GM21447 (cell line): ENCODE results near the gene PDE10A.

Experiments
- ATAC-seq: cut with Tn5 transposase; IDR thresholded peaks from one replicate; pipeline ENCODE4 v1.9.1; 2021; ENCODE audit not compliant: unreplicated experiment

Gene PDE10A

DNA sequence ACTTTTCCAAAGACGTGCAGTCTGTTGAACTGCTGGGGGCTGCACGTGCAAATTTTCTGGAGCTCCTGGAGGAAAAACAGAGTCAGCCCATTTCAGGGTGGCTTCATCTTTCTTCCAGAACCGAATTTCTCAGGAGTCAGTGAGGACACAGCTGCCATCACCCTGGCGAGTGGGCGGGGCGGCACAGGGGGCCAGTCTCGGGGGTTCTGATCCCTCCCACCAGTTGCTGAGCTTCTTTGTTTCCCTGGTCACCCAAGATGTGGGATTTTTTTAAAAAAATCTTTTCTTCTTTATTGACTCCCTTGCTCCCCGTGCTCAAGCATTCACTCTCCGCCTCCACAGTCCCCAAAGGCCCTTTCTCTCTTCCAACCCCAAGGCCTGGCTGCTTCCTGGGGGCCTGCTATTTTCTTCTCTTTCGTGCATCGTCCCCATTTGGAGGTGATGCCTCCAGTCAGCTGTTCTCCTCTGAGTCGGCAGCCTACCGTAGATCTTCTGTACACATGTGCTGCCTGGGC is 362.6 kb downstream of the PDE10A start:
- no peak for ATAC-seq

DNA sequence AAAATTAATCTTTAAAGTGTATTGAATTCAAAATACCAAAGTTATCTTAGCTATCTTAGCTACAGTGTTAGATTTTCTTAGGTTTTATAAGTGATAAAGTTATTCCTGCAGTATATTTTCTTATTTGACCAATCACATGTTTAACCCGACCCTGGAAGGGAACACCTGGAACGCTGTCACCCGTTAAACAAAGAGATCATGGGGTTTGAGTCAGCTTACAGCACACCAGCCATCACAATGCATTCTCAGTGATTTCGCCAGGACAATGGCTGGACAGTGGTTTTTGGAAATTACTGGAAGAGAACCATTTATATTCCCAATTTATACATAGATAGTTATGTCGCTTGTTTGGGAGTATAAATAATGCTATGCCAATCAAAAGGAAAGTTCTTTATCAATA is 364.2 kb downstream of the PDE10A start:
- ATAC-seq, result no peak

DNA sequence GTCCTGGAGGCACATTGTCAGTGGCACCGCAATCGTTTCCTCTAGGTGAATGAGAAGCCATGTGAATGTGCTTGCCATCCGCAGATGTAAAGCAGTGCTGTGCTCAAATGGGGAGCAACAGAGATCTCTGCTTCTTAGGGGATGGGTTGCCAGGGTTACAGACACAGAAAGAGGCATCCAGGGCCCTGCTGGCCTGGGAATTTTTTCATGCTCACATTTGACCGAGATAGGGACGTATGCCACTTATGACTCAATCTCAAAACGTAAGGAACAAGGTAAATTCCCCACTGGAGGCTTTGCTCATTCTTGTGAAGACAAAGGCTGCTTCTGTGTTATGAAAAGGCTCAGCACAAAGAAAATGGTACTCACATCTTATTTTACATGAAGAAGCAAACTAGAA is 364.6 kb downstream of the PDE10A start:
- no peak for ATAC-seq

- no peak for ATAC-seq
Observed at GRCh38 chr6:165292657-165293056, 370.4 kb downstream of the PDE10A start.
